Trophoblast cell (in vitro differentiated cells and primary cell): ENCODE data around the gene RAB33B.
A peak's percentile ranks its signal among the peaks of the same experiment; 100 is the strongest.

Source experiments
- DNase-seq, 2 donors: peaks; one replicate each; pipeline ENCODE4 v3.0.0-alpha.2; 2016
- H2AFZ ChIP-seq: 2 replicates; pipeline ENCODE4 v1.6.1; 2013; ENCODE audit warnings: low read length, moderate library complexity, mild to moderate bottlenecking; ENCODE audit not compliant: insufficient read depth, poor library complexity
- H2AK5ac ChIP-seq: 2 replicates; pipeline ENCODE4 v1.6.1; 2013; ENCODE audit warnings: mild to moderate bottlenecking, low read length
- H2BK120ac ChIP-seq: 2 replicates; pipeline ENCODE4 v1.6.1; 2013; ENCODE audit warnings: low read length, mild to moderate bottlenecking, moderate library complexity; ENCODE audit not compliant: insufficient read depth, poor library complexity
- H2BK12ac ChIP-seq: 2 replicates; pipeline ENCODE4 v1.6.1; 2013; ENCODE audit warnings: mild to moderate bottlenecking, low read length, moderate library complexity
- H2BK5ac ChIP-seq: 2 replicates; pipeline ENCODE4 v1.6.1; 2013; ENCODE audit warnings: low read length, low read depth, moderate library complexity, mild to moderate bottlenecking; ENCODE audit not compliant: poor library complexity
- H3K14ac ChIP-seq: 2 replicates; pipeline ENCODE4 v1.6.1; 2013; ENCODE audit warnings: mild to moderate bottlenecking, low read length
- H3K18ac ChIP-seq: 2 replicates; pipeline ENCODE4 v1.6.1; 2013; ENCODE audit warnings: mild to moderate bottlenecking, low read length
- H3K23ac ChIP-seq: 2 replicates; pipeline ENCODE4 v1.6.1; 2013; ENCODE audit warnings: low read length
- H3K27ac ChIP-seq: 2 replicates; pipeline ENCODE4 v1.5.1; 2013; ENCODE audit warnings: low read depth, mild to moderate bottlenecking, inconsistent platforms, low read length, moderate library complexity
- H3K27me3 ChIP-seq: 2 replicates; pipeline ENCODE4 v1.6.1; 2013; ENCODE audit warnings: inconsistent platforms, mild to moderate bottlenecking, low read length, moderate library complexity; ENCODE audit not compliant: insufficient read depth
- H3K36me3 ChIP-seq, 2 experiments: 1 replicate in 1 of 2; 2 replicates in 1 of 2; pipeline ENCODE4 v1.6.1; 2013; ENCODE audit warnings: low read length in 2 of 2, mild to moderate bottlenecking in 2 of 2, moderate library complexity in 1 of 2; ENCODE audit not compliant: insufficient read depth in 2 of 2, control insufficient read depth in 1 of 2
- H3K4ac ChIP-seq: 2 replicates; pipeline ENCODE4 v1.6.1; 2013; ENCODE audit warnings: low read depth, mild to moderate bottlenecking, low read length, moderate library complexity
- H3K4me1 ChIP-seq, 2 experiments: 1 replicate in 1 of 2; 2 replicates in 1 of 2; pipeline ENCODE4 v1.6.1; 2013; ENCODE audit warnings: low read length in 2 of 2, mild to moderate bottlenecking in 2 of 2, moderate library complexity in 1 of 2; ENCODE audit not compliant: insufficient read depth in 2 of 2, control insufficient read depth in 1 of 2
- H3K4me2 ChIP-seq: 2 replicates; pipeline ENCODE4 v1.6.1; 2013; ENCODE audit warnings: inconsistent platforms, mild to moderate bottlenecking, low read length, moderate library complexity
- H3K4me3 ChIP-seq: 2 replicates; pipeline ENCODE4 v1.5.1; 2013; ENCODE audit warnings: mild to moderate bottlenecking, low read depth, low read length, inconsistent platforms
- H3K79me1 ChIP-seq: one replicate; pipeline ENCODE4 v1.6.1; 2013; ENCODE audit warnings: low read length
- H3K79me2 ChIP-seq: 2 replicates; pipeline ENCODE4 v1.6.1; 2013; ENCODE audit warnings: low read length, mild to moderate bottlenecking; ENCODE audit not compliant: control insufficient read depth, insufficient read depth, poor library complexity
- H3K9ac ChIP-seq: 2 replicates; pipeline ENCODE4 v1.6.1; 2013; ENCODE audit warnings: mild to moderate bottlenecking, low read length
- H3K9me3 ChIP-seq: 2 replicates; pipeline ENCODE4 v1.6.1; 2013; ENCODE audit warnings: low read depth, mild to moderate bottlenecking, control low read depth, inconsistent platforms, low read length; ENCODE audit not compliant: insufficient read depth
- H4K12ac ChIP-seq: 2 replicates; pipeline ENCODE4 v1.6.1; 2013; ENCODE audit warnings: low read depth, mild to moderate bottlenecking, low read length, moderate library complexity
- H4K8ac ChIP-seq: 2 replicates; pipeline ENCODE4 v1.6.1; 2013; ENCODE audit warnings: low read depth, mild to moderate bottlenecking, low read length, moderate library complexity
- H4K91ac ChIP-seq: one replicate; pipeline ENCODE4 v1.6.1; 2013; ENCODE audit warnings: low read depth, mild to moderate bottlenecking, low read length, moderate library complexity
- WGBS: extraction: QIAGEN DNeasy Blood & Tissue Kit; methylation state at CpG from one replicate; pipeline ENCODE4 v1.1.7; 2013; ENCODE audit warnings: missing lambda C conversion rate; ENCODE audit not compliant: insufficient read length, insufficient coverage; ENCODE audit errors: extremely low coverage; 5-methylcytosine and 5-hydroxymethylcytosine counted together

Gene RAB33B

GRCh38 chr4:139483000-139483399, 29.1 kb downstream of the RAB33B start:
- Histone ChIP-seq H2BK12ac (no peak overlapping the region), H3K4ac (no peak overlapping the region), H3K9me3 (no peaks in the 10 kb centered on the region), H3K9ac (no peak overlapping the region), H3K79me2 (no peaks in the 10 kb centered on the region), H2BK5ac (no peak overlapping the region), H3K14ac (no peak overlapping the region), H3K23ac (no peak overlapping the region), H4K8ac (no peak overlapping the region), H3K18ac (no peak overlapping the region), H2AK5ac (no peak overlapping the region), H3K4me2 (no peak overlapping the region), H3K27ac (no peak overlapping the region), H3K36me3 (no peaks in the 10 kb centered on the region), H3K27me3 (no peaks in the 10 kb centered on the region), H3K79me1 (no peaks in the 10 kb centered on the region), H4K12ac (no peak overlapping the region), H3K4me3 (no peak overlapping the region), H4K91ac (no peak overlapping the region), H2AFZ (no peak overlapping the region), H3K4me1 (peaks cover 0 to 2% of the 10 kb centered on the region in 2 experiments), H2BK120ac (no peak overlapping the region)
- no CpG with 5 or more reads among the region's 3 CpGs for WGBS
- DNase-seq, result no peak

- Histone ChIP-seq H3K4me1 (peaks cover 0 to 2% of the 10 kb centered on the region in 2 experiments), H3K23ac (no peak overlapping the region), H3K9ac (no peak overlapping the region), H2AFZ (no peak overlapping the region), H4K91ac (no peak overlapping the region), H4K12ac (no peak overlapping the region), H3K79me1 (no peaks in the 10 kb centered on the region), H2BK120ac (no peak overlapping the region), H3K79me2 (no peaks in the 10 kb centered on the region), H3K4me2 (no peak overlapping the region), H3K9me3 (no peaks in the 10 kb centered on the region), H3K27ac (no peak overlapping the region), H2BK12ac (no peak overlapping the region), H3K36me3 (no peaks in the 10 kb centered on the region), H2AK5ac (no peak overlapping the region), H3K4ac (no peak overlapping the region), H3K4me3 (no peak overlapping the region), H3K14ac (no peak overlapping the region), H3K27me3 (no peaks in the 10 kb centered on the region), H4K8ac (no peak overlapping the region), H3K18ac (no peak overlapping the region), H2BK5ac (no peak overlapping the region)
- no CpG with 5 or more reads among the region's 11 CpGs for WGBS
- DNase-seq, result peak; percentile 76 to 90
These were observed 30.9 kb downstream of the RAB33B start for GRCh38 chr4:139484783-139485311.

- no peak overlapping the region for H2AFZ ChIP-seq
- H3K9ac ChIP-seq, result no peak overlapping the region
- no peak overlapping the region for H3K4me3 ChIP-seq
- no peaks in the 10 kb centered on the region for H3K79me1 ChIP-seq
- H2AK5ac ChIP-seq, result no peak overlapping the region
- no peaks in the 10 kb centered on the region for H3K27me3 ChIP-seq
- no peak overlapping the region for H3K4ac ChIP-seq
- H3K4me1 ChIP-seq, result peaks cover 0 to 2% of the 10 kb centered on the region in 2 experiments
- no CpG with 5 or more reads among the region's 3 CpGs for WGBS
- DNase-seq, result no peak
- H3K23ac ChIP-seq, result no peak overlapping the region
- no peaks in the 10 kb centered on the region for H3K9me3 ChIP-seq
- no peak overlapping the region for H4K12ac ChIP-seq
- no peak overlapping the region for H3K18ac ChIP-seq
- no peak overlapping the region for H2BK5ac ChIP-seq
- H2BK120ac ChIP-seq, result no peak overlapping the region
- H3K36me3 ChIP-seq, result no peaks in the 10 kb centered on the region
- no peak overlapping the region for H3K14ac ChIP-seq
- H3K4me2 ChIP-seq, result no peak overlapping the region
- H3K79me2 ChIP-seq, result no peaks in the 10 kb centered on the region
- H4K8ac ChIP-seq, result no peak overlapping the region
- H3K27ac ChIP-seq, result no peak overlapping the region
- no peak overlapping the region for H4K91ac ChIP-seq
- no peak overlapping the region for H2BK12ac ChIP-seq
These were observed 34.5 kb downstream of the RAB33B start for GRCh38 chr4:139488442-139488841.

- H3K18ac ChIP-seq, result no peak overlapping the region
- no peak overlapping the region for H2BK12ac ChIP-seq
- no peaks in the 10 kb centered on the region for H3K79me2 ChIP-seq
- no peaks in the 10 kb centered on the region for H3K27me3 ChIP-seq
- no peak overlapping the region for H2BK5ac ChIP-seq
- no peak overlapping the region for H3K27ac ChIP-seq
- H2BK120ac ChIP-seq, result no peak overlapping the region
- no peak overlapping the region for H2AFZ ChIP-seq
- H3K9me3 ChIP-seq, result no peaks in the 10 kb centered on the region
- H4K12ac ChIP-seq, result no peak overlapping the region
- DNase-seq, result no peak
- no peak overlapping the region for H3K4me3 ChIP-seq
- peaks cover 0 to 2% of the 10 kb centered on the region in 2 experiments for H3K4me1 ChIP-seq
- H3K4ac ChIP-seq, result no peak overlapping the region
- no peak overlapping the region for H3K9ac ChIP-seq
- H2AK5ac ChIP-seq, result no peak overlapping the region
- H4K8ac ChIP-seq, result no peak overlapping the region
- no peak overlapping the region for H3K4me2 ChIP-seq
- H4K91ac ChIP-seq, result no peak overlapping the region
- H3K23ac ChIP-seq, result peak overlapping the region; percentile 12
- H3K79me1 ChIP-seq, result no peaks in the 10 kb centered on the region
- H3K14ac ChIP-seq, result no peak overlapping the region
- no peaks in the 10 kb centered on the region for H3K36me3 ChIP-seq
These were observed 35.7 kb downstream of the RAB33B start for GRCh38 chr4:139489638-139490037.
